ENCODE measurements around the gene IFNL1.
A peak's percentile ranks its signal among the peaks of the same experiment; 100 is the strongest.
"Not testable (repeated sequence)": the region's sequence is repeated elsewhere in the genome, so short reads cannot be mapped to it uniquely, and the experiment has no call there.

The IFNL1 gene

DNA sequence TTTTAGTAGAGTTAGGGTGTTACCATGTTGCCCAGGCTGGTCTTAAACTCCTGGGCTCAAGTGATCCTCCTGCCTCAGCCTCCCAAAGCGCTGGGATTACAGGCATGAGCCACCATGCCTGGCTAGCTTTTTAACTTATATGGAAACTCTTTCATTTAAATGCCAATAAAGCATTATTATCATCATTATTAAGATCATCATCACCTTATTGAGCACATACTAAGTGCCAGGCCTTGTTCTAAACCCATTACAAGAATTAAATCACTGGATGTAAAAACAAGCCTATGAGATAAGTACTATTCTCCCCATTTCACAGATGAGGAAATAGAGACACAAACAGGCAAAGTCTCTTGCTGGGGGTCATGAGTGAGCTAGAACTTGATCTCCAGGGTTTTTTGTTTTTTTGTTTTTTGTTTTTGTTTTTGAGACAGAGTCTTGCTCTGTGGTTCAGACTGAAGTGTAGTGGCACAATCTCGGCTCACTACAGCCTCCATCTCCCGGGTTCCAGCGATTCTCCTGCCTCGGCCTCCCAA lies 38.3 kb downstream of the IFNL1 start:
- no peaks in the 10 kb centered on the region for H3K9me3 ChIP-seq (ENCODE audit: control insufficient read depth in 2 of 2, low read length in 2 of 2)
- H3K27me3 ChIP-seq (ENCODE audit: control insufficient read depth in 1 of 2, insufficient read depth in 2 of 2, low read length in 2 of 2), result no peaks in the 10 kb centered on the region

DNA sequence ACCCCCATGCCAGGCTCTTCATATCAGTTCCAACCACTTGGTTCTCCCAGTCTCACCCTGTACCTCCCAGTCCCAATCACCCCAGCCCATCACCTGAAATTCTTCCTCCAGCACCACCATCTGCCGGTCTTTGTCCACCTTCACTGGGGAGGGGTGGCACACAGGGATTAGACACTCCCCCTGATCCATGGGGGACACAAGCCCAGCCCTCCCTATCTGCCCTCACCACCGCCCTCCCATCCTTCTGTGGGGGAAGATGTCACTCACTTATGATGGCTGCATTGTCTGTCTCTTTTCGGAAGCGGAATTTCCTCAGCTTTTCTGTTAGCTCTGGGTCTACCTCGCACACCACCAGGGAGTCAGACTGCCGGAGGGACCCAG lies 39.0 kb downstream of the IFNL1 start:
- Histone ChIP-seq H3K9me3 (ENCODE audit: control insufficient read depth in 2 of 2, low read length in 2 of 2) (no peaks in the 10 kb centered on the region), H3K4me1 (ENCODE audit: control insufficient read depth, insufficient read depth, low read length) (no peaks in the 10 kb centered on the region), H3K4me3 (ENCODE audit: low read length in 2 of 2) (peak overlapping the region; percentile 12 to 54), H3K27ac (ENCODE audit: low read length) (no peak overlapping the region), H3K27me3 (ENCODE audit: control insufficient read depth in 1 of 2, insufficient read depth in 2 of 2, low read length in 2 of 2) (no peaks in the 10 kb centered on the region), H3K36me3 (ENCODE audit: control insufficient read depth in 2 of 2, insufficient read depth in 2 of 2, low read length in 2 of 2) (no peaks in the 10 kb centered on the region), H3K9ac (ENCODE audit: low read length in 2 of 2) (peak overlapping the region; percentile 29 to 33)

More for the DNA sequence above, 38.3 kb downstream of the IFNL1 start:
- H3K4me3 ChIP-seq (ENCODE audit: low read length in 2 of 2), result no peak overlapping the region
- H3K27ac ChIP-seq (ENCODE audit: low read length), result no peak overlapping the region
- H3K36me3 ChIP-seq (ENCODE audit: control insufficient read depth in 2 of 2, insufficient read depth in 2 of 2, low read length in 2 of 2), result no peaks in the 10 kb centered on the region
- H3K4me1 ChIP-seq (ENCODE audit: control insufficient read depth, insufficient read depth, low read length), result no peaks in the 10 kb centered on the region
- H3K9ac ChIP-seq (ENCODE audit: low read length in 2 of 2), result no peak overlapping the region

DNA sequence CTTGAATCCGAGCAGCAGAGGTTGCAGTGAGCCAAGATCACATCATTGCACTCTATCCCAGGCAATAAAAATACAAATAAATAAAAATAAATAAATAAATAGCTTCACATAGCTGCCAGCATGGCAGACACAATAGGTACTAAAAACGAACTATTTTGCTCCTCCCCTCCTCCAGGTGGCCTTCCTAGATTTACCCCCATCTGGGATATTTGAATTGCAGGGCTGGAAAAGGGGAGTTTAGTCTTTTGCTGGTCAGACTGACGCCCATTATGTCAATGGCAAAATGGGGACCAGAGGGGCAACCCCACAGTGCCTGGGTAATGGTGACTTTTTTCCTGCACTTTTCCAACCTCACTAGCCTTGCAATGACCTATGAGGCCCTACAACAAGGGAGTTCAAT lies 40.3 kb downstream of the IFNL1 start:
- no peaks in the 10 kb centered on the region for H3K9me3 ChIP-seq (ENCODE audit: control insufficient read depth in 2 of 2, low read length in 2 of 2)
- no peak overlapping the region for H3K27ac ChIP-seq (ENCODE audit: low read length)
- no peaks in the 10 kb centered on the region for H3K27me3 ChIP-seq (ENCODE audit: control insufficient read depth in 1 of 2, insufficient read depth in 2 of 2, low read length in 2 of 2)
- H3K9ac ChIP-seq (ENCODE audit: low read length in 2 of 2), result no peak overlapping the region
- H3K4me3 ChIP-seq (ENCODE audit: low read length in 2 of 2), result no peak overlapping the region
- H3K4me1 ChIP-seq (ENCODE audit: control insufficient read depth, insufficient read depth, low read length), result no peaks in the 10 kb centered on the region
- H3K36me3 ChIP-seq (ENCODE audit: control insufficient read depth in 2 of 2, insufficient read depth in 2 of 2, low read length in 2 of 2), result no peaks in the 10 kb centered on the region

DNA sequence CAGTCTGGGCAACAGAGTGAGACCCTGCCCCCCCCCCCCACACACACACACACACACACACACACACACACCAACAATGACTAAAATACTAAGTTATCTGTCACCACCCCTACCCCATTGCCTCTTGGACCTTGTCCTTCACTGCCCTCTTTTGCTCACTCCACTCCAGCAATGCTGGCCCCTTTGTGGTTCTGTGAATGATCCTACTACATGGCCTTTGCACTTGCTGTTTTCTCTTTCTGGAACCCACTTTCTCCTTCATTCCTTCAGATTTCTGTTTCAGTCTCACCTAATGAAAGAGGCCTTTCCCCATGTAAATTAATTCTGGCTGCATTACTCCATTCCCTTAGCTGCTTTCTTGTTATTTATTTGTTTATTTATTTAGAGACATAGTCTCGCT lies 43.5 kb downstream of the IFNL1 start:
- H3K4me3 ChIP-seq (ENCODE audit: low read length in 2 of 2), result no peak overlapping the region
- H3K4me1 ChIP-seq (ENCODE audit: control insufficient read depth, insufficient read depth, low read length), result peaks cover 19% of the 10 kb centered on the region
- no peak overlapping the region for H3K9ac ChIP-seq (ENCODE audit: low read length in 2 of 2)
- H3K27me3 ChIP-seq (ENCODE audit: control insufficient read depth in 1 of 2, insufficient read depth in 2 of 2, low read length in 2 of 2), result no peaks in the 10 kb centered on the region
- H3K9me3 ChIP-seq (ENCODE audit: control insufficient read depth in 2 of 2, low read length in 2 of 2), result no peaks in the 10 kb centered on the region
- H3K36me3 ChIP-seq (ENCODE audit: control insufficient read depth in 2 of 2, insufficient read depth in 2 of 2, low read length in 2 of 2), result no peaks in the 10 kb centered on the region
- no peak overlapping the region for H3K27ac ChIP-seq (ENCODE audit: low read length)

DNA sequence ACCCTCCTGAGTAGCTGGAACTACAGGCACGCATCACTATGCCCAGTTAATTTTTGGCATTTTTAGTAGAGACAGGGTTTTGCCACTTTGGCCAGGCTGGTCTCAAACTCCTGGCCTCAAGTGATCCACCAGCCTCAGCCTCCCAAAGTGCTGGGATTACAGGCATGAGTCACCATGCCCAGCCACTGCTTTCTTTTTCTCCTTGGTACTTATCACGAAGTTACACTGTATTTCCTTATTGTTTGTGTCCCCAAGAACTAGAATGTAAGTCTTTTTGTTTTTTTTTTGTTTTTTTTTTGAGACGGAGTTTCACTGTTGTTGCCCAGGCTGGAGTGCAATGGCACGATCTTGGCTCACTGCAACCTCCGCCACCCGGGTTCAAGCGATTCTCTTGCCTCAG lies 43.9 kb downstream of the IFNL1 start:
- H3K9me3 ChIP-seq (ENCODE audit: control insufficient read depth in 2 of 2, low read length in 2 of 2); H3K27me3 ChIP-seq (ENCODE audit: control insufficient read depth in 1 of 2, insufficient read depth in 2 of 2, low read length in 2 of 2); H3K36me3 ChIP-seq (ENCODE audit: control insufficient read depth in 2 of 2, insufficient read depth in 2 of 2, low read length in 2 of 2); H3K27ac ChIP-seq (ENCODE audit: low read length); H3K9ac ChIP-seq (ENCODE audit: low read length in 2 of 2); H3K4me3 ChIP-seq (ENCODE audit: low read length in 2 of 2): not testable (repeated sequence)
- peaks cover 21% of the 10 kb centered on the region for H3K4me1 ChIP-seq (ENCODE audit: control insufficient read depth, insufficient read depth, low read length)

DNA sequence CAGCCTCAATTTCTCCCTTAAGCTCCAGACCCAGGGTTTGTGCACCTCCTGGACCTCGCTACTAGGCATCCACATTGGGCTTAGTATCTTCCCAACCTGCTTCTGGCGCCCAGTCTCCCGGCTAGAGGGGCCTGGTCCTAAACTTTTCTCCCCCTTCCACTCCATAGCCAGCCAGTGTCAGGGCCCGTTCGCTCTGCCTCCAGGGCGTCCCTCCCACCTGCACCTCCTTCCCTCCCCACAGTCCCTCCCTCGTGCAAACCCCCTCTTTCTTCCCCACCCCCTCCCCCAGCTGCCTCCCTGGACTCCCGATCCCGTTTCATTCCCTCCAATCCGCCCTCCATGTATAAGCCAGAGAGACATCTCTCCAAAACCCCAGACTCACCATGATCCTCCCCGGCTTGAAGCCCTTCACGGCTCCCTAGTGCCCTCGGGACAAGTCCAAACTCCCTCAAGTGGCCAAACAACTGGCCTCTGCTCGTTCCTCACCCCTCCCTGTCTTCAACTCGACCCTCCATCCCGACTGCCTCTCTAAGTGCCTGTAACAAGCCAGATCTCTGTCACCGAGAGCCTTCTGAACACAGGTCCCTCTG lies 45.0 kb downstream of the IFNL1 start:
- Histone ChIP-seq H3K27me3 (ENCODE audit: control insufficient read depth in 1 of 2, insufficient read depth in 2 of 2, low read length in 2 of 2) (no peaks in the 10 kb centered on the region), H3K36me3 (ENCODE audit: control insufficient read depth in 2 of 2, insufficient read depth in 2 of 2, low read length in 2 of 2) (peaks cover 0 to 4% of the 10 kb centered on the region in 2 donors), H3K4me1 (ENCODE audit: control insufficient read depth, insufficient read depth, low read length) (peaks cover 29% of the 10 kb centered on the region), H3K9ac (ENCODE audit: low read length in 2 of 2) (peak overlapping the region; percentile 73 to 91), H3K4me3 (ENCODE audit: low read length in 2 of 2) (peak overlapping the region; percentile 96 to 98), H3K9me3 (ENCODE audit: control insufficient read depth in 2 of 2, low read length in 2 of 2) (no peaks in the 10 kb centered on the region), H3K27ac (ENCODE audit: low read length) (peak overlapping the region; percentile 84)

DNA sequence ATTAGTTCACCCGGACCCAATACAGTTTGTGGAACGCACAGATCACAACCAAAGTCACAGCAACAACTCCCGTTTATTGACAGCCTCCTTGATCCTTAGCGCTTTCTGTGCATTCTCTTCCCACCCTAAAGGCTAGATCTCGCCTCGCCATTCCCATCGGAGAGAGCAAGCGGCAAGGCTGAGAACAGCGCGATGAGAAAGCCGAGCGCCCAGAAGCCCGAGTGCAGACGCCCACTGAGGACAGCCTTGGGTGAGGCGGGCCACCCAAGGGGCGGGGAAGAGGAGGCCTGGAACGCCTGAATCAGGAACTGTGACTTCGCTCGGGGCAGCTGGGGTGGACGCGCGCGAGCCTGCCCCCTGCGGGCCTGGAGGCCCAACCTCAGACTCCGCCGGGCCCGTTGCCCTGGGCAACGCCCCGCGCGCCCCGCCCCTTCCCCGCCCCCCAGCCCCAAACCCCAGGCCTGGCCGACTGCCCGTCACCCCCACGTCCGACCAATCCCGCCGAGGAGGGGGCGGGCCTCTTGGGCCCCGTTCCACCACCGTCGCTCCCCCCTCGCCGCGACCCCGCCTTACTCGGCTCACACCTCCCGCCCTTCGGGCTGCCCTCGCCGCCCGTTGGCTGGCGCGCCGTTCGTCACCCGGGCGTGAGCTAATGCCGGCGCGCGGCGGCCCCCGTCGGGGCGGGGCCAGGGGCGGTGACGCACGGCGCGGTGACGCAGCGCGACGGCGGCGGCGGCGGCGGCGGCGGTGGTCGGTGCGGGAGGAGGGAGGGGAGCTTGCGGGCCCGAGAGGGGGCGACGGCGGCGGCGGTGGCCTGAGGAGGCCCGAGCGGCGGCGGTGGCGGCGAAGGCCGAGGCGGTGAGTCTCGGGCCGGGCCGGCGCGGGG lies 45.8 kb downstream of the IFNL1 start, which contains the start of gene SAMD4B:
Gene SAMD4B (plus strand): TSS at position 703 of the 886 bp plus-strand sequence. CDS start 14,473 bp downstream, outside the sequence.
- H3K4me1 ChIP-seq (ENCODE audit: control insufficient read depth, insufficient read depth, low read length), result peaks cover 31% of the 10 kb centered on the region
- H3K4me3 ChIP-seq (ENCODE audit: low read length in 2 of 2), result peak within 1 kb of the TSS; percentile 96 to 98
- H3K9ac ChIP-seq (ENCODE audit: low read length in 2 of 2), result peak within 1 kb of the TSS; percentile 75 to 91
- H3K27me3 ChIP-seq (ENCODE audit: control insufficient read depth in 1 of 2, insufficient read depth in 2 of 2, low read length in 2 of 2), result no peaks in the 10 kb centered on the region
- H3K27ac ChIP-seq (ENCODE audit: low read length), result peak within 1 kb of the TSS; percentile 84
- H3K36me3 ChIP-seq (ENCODE audit: control insufficient read depth in 2 of 2, insufficient read depth in 2 of 2, low read length in 2 of 2), result peaks cover 0 to 7% of the 10 kb centered on the region in 2 donors
- H3K9me3 ChIP-seq (ENCODE audit: control insufficient read depth in 2 of 2, low read length in 2 of 2), result no peaks in the 10 kb centered on the region

DNA sequence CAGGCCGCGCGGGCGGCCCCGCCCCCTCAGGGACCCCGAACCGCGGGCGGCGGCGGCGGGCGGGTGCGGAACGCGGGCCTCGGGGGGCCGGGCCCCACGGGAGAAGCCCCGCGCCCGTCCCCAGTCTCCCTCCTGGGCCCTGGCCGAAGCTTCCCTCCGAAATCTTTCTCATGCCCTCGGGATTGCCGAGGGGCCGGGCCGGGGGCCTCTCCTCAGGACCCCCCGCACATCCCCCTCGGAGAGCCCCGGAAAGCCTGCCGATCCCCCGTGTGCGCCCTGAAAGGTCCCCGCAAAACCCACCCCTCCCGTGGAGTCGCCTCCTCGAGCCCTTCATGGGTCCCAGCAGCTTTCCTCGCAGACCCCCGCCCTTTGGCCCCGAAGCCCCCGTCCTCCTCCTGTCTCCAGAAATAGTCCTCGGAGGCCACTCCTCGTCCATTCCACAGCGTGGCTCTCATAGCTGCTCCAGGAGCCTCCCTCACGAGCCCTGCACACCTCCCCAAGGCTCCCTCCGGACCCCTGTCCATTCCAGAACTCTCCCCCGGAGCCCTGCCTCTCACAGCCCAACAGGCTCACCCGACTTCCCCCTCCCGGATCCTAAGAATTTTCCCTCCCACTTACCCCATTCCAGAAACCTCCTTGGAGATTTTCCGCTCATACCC lies 46.6 kb downstream of the IFNL1 start:
- Histone ChIP-seq H3K9ac (ENCODE audit: low read length in 2 of 2) (peak overlapping the region; percentile 75 to 88), H3K27me3 (ENCODE audit: control insufficient read depth in 1 of 2, insufficient read depth in 2 of 2, low read length in 2 of 2) (no peaks in the 10 kb centered on the region), H3K36me3 (ENCODE audit: control insufficient read depth in 2 of 2, insufficient read depth in 2 of 2, low read length in 2 of 2) (peaks cover 0 to 7% of the 10 kb centered on the region in 2 donors), H3K4me3 (ENCODE audit: low read length in 2 of 2) (peak overlapping the region; percentile 69 to 80), H3K9me3 (ENCODE audit: control insufficient read depth in 2 of 2, low read length in 2 of 2) (no peaks in the 10 kb centered on the region), H3K4me1 (ENCODE audit: control insufficient read depth, insufficient read depth, low read length) (peaks cover 35% of the 10 kb centered on the region), H3K27ac (ENCODE audit: low read length) (peak overlapping the region; percentile 76)

DNA sequence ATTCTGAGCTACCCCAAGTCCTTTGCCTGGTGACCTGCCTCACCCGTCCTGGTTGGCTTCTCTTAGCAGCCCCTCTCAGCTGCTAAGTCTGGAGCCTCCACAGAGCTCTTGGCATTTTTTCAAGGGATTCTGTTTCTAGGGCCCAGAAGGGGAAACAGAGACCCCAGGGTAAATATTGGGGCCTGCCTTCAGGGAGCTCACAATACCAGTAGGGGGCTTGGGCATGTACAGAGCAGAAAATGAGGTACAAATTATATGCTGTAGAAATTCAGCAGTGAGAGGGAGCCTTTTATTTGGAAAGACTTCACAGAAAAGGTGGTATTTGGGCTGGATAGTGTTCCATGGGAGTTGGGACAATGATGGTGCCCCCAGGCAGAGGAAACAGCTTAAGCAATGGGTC lies 49.7 kb downstream of the IFNL1 start:
- Histone ChIP-seq H3K27ac (ENCODE audit: low read length) (no peak overlapping the region), H3K9me3 (ENCODE audit: control insufficient read depth in 2 of 2, low read length in 2 of 2) (no peaks in the 10 kb centered on the region), H3K9ac (ENCODE audit: low read length in 2 of 2) (no peak overlapping the region), H3K4me3 (ENCODE audit: low read length in 2 of 2) (no peak overlapping the region), H3K27me3 (ENCODE audit: control insufficient read depth in 1 of 2, insufficient read depth in 2 of 2, low read length in 2 of 2) (no peaks in the 10 kb centered on the region), H3K4me1 (ENCODE audit: control insufficient read depth, insufficient read depth, low read length) (peaks cover 35% of the 10 kb centered on the region), H3K36me3 (ENCODE audit: control insufficient read depth in 2 of 2, insufficient read depth in 2 of 2, low read length in 2 of 2) (peaks cover 0 to 13% of the 10 kb centered on the region in 2 donors)

DNA sequence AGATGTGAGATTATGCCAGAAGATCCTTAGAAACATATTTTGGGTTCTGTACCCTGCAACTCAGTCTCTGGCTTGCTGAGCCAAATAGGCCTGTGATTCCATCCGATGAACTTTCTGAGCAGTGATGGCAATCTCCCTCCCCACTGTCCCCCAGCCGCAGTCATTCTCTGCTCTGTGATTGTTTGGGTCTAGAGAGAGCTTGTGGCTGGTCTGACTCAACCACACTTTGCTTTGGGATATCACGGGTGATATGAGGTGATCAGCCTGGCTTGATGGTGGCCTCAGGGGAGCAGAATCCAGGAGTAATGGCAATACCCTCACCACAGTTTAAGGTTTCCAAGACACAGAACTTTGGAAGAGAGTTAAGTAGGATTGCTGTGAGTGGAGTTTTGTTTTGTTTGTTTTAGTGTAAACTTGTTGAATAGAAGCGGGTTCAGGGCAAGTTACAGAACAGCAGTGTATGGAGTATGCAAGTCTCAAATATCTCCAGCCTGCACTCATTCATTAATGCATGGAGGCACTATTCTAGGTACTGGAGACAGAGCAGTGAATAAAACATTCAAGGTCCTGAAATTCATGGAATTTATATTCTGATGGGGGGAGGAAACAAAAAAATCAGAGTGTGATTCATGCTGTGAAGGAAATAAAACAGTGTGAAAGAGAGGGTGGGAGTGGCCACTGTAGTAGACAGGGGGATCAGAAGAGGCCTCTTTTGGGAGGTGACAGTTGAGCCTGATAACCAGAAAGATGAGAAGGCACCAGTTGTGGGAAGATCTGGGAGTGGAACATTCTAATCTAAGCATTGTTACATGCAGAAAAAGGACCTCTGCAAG lies 51.3 kb downstream of the IFNL1 start:
- Histone ChIP-seq H3K4me1 (ENCODE audit: control insufficient read depth, insufficient read depth, low read length) (peaks cover 43% of the 10 kb centered on the region), H3K9ac (ENCODE audit: low read length in 2 of 2) (peak overlapping the region in 1 of 2 donors; percentile 47), H3K4me3 (ENCODE audit: low read length in 2 of 2) (no peak overlapping the region), H3K9me3 (ENCODE audit: control insufficient read depth in 2 of 2, low read length in 2 of 2) (no peaks in the 10 kb centered on the region), H3K27me3 (ENCODE audit: control insufficient read depth in 1 of 2, insufficient read depth in 2 of 2, low read length in 2 of 2) (no peaks in the 10 kb centered on the region), H3K27ac (ENCODE audit: low read length) (no peak overlapping the region), H3K36me3 (ENCODE audit: control insufficient read depth in 2 of 2, insufficient read depth in 2 of 2, low read length in 2 of 2) (peaks cover 4 to 19% of the 10 kb centered on the region in 2 donors)
